IMR-90 (cell line): ENCODE data around the gene NGB. TPM values are rescaled to one million over a fixed set of nuclear protein-coding genes. Genes with fewer than 3 reads are reported as not detected.

Experiments
- ATAC-seq: fragments of 200-7000 bp; cut with Tn5 transposase; 2 replicates; pipeline ENCODE4 v1.9.1; 2020; ENCODE audit warnings: low read depth, mild to moderate bottlenecking, moderate library complexity
- BruUV-seq: library from RNA; stranded (reverse); fragments of 400-500 nt; replicated peaks from 2 replicates; lab custom pipeline; 2021; lab: Mats Ljungman, UMichigan
- CTCF ChIA-PET: fragments of 300-600 bp; formaldehyde crosslinking; extraction: SDS; loops from one replicate; lab custom pipeline; 2021; ENCODE audit warnings: antibody characterized with exemption; lab: Yijun Ruan, JAX
- POLR2A ChIA-PET: fragments of 300-600 bp; sonication (Branson Sonifier 250); formaldehyde crosslinking; loops from one replicate; lab custom pipeline; 2022; ENCODE audit warnings: antibody characterized with exemption; ENCODE audit not compliant: unreplicated experiment; lab: Charles Lee
- DNase-seq: peaks from one replicate; pipeline ENCODE4 v3.0.0; 2013
- H2AFZ ChIP-seq: replicated peaks from 2 replicates; pipeline ENCODE3; 2013; ENCODE audit warnings: low read length, mild to moderate bottlenecking; ENCODE audit not compliant: poor library complexity
- H2AK5ac ChIP-seq: 2 replicates; pipeline ENCODE4 v1.6.1; 2013; ENCODE audit warnings: low read depth, low read length, inconsistent platforms
- H2AK9ac ChIP-seq: replicated peaks from 2 replicates; pipeline ENCODE3; 2013; ENCODE audit warnings: mild to moderate bottlenecking, low read depth, low read length, moderate library complexity; ENCODE audit not compliant: poor library complexity
- H2BK120ac ChIP-seq: 2 replicates; pipeline ENCODE4 v1.6.1; 2013; ENCODE audit warnings: low read depth, low read length, inconsistent platforms
- H2BK15ac ChIP-seq: 3 replicates; pipeline ENCODE4 v1.6.1; 2013; ENCODE audit warnings: low read depth, low read length, inconsistent platforms
- H2BK20ac ChIP-seq: 2 replicates; pipeline ENCODE4 v1.6.1; 2013; ENCODE audit warnings: low read depth, mild to moderate bottlenecking, inconsistent platforms, low read length, moderate library complexity
- H2BK5ac ChIP-seq: 2 replicates; pipeline ENCODE4 v1.6.1; 2013; ENCODE audit warnings: mild to moderate bottlenecking, low read depth, low read length, inconsistent platforms; ENCODE audit not compliant: poor library complexity, severe bottlenecking
- H3K14ac ChIP-seq: replicated peaks from 2 replicates; pipeline ENCODE4 v1.6.1; 2013; ENCODE audit warnings: low read depth, low read length, inconsistent platforms
- H3K18ac ChIP-seq: 2 replicates; pipeline ENCODE4 v1.6.1; 2013; ENCODE audit warnings: low read depth, low read length, control low read depth
- H3K23ac ChIP-seq: 2 replicates; pipeline ENCODE4 v1.6.1; 2013; ENCODE audit warnings: low read depth, low read length, inconsistent platforms
- H3K27ac ChIP-seq: 2 replicates; pipeline ENCODE4 v1.5.1; 2013; ENCODE audit warnings: mild to moderate bottlenecking, control low read depth, low read length; ENCODE audit not compliant: insufficient read depth
- H3K27me3 ChIP-seq: 2 replicates; pipeline ENCODE4 v1.6.1; 2013; ENCODE audit warnings: low read length; ENCODE audit not compliant: control insufficient read depth, insufficient read depth
- H3K36me3 ChIP-seq: 2 replicates; pipeline ENCODE4 v1.6.1; 2013; ENCODE audit warnings: low read length, mixed read lengths; ENCODE audit not compliant: control insufficient read depth, insufficient read depth
- H3K4ac ChIP-seq: 2 replicates; pipeline ENCODE4 v1.6.1; 2013; ENCODE audit warnings: low read depth, low read length, inconsistent platforms
- H3K4me1 ChIP-seq: 2 replicates; pipeline ENCODE4 v1.6.1; 2013; ENCODE audit warnings: low read length, mixed read lengths; ENCODE audit not compliant: control insufficient read depth, insufficient read depth
- H3K4me2 ChIP-seq: 2 replicates; pipeline ENCODE4 v1.6.1; 2013; ENCODE audit warnings: low read depth, mild to moderate bottlenecking, control low read depth, low read length, moderate library complexity
- H3K4me3 ChIP-seq: 2 replicates; pipeline ENCODE4 v1.5.1; 2013; ENCODE audit warnings: low read depth, mild to moderate bottlenecking, control low read depth, low read length, moderate library complexity; ENCODE audit not compliant: insufficient read depth
- H3K56ac ChIP-seq: 2 replicates; pipeline ENCODE4 v1.6.1; 2013; ENCODE audit warnings: low read length, inconsistent platforms; ENCODE audit not compliant: insufficient read depth; ENCODE audit errors: extremely low read depth
- H3K79me1 ChIP-seq, 2 experiments: 2 replicates each; pipeline ENCODE4 v1.6.1; 2013; ENCODE audit warnings: low read length in 2 of 2, inconsistent platforms in 1 of 2, low read depth in 1 of 2
- H3K9ac ChIP-seq: 2 replicates; pipeline ENCODE4 v1.6.1; 2013; ENCODE audit warnings: low read depth, low read length, control low read depth
- H3K9me1 ChIP-seq: 2 replicates; pipeline ENCODE4 v1.6.1; 2013; ENCODE audit warnings: low read length, inconsistent platforms; ENCODE audit not compliant: insufficient read depth
- H3K9me3 ChIP-seq: 2 replicates; pipeline ENCODE4 v1.6.1; 2013; ENCODE audit warnings: low read length; ENCODE audit not compliant: control insufficient read depth, insufficient read depth
- H4K20me1 ChIP-seq: 2 replicates; pipeline ENCODE4 v1.6.1; 2013; ENCODE audit warnings: low read length, inconsistent platforms; ENCODE audit not compliant: insufficient read depth
- H4K5ac ChIP-seq: 2 replicates; pipeline ENCODE4 v1.6.1; 2013; ENCODE audit warnings: mild to moderate bottlenecking, low read depth, low read length, control low read depth
- H4K8ac ChIP-seq, 2 experiments: 2 replicates each; pipeline ENCODE4 v1.6.1; 2013; ENCODE audit warnings: low read depth in 2 of 2, low read length in 2 of 2, control low read depth in 1 of 2, inconsistent platforms in 1 of 2
- H4K91ac ChIP-seq: 2 replicates; pipeline ENCODE4 v1.6.1; 2013; ENCODE audit warnings: low read depth, low read length, inconsistent platforms; ENCODE audit not compliant: insufficient read depth
- BHLHE40 ChIP-seq: fragments of 150-350 bp; IDR thresholded peaks from 2 replicates; pipeline ENCODE4 v1.6.1; 2016; ENCODE audit warnings: mild to moderate bottlenecking, low read depth, low read length
- CEBPB ChIP-seq: IDR thresholded peaks from 2 replicates; pipeline ENCODE4 v1.6.1; 2012; ENCODE audit warnings: low read depth, low read length, improper control_type of control experiment
- CHD1 ChIP-seq: IDR thresholded peaks from 2 replicates; pipeline ENCODE4 v1.6.1; 2012; ENCODE audit warnings: low read depth, low read length, improper control_type of control experiment
- CTCF ChIP-seq: conservative IDR thresholded peaks from 2 replicates; pipeline ENCODE4 v1.5.1; 2012; ENCODE audit warnings: mild to moderate bottlenecking, low read depth, low read length, improper control_type of control experiment
- ELK1 ChIP-seq: fragments of 150-350 bp; IDR thresholded peaks from 2 replicates; pipeline ENCODE4 v1.6.1; 2016; ENCODE audit warnings: low read depth, mild to moderate bottlenecking, low read length, moderate library complexity, borderline replicate concordance
- FOS ChIP-seq: fragments of 150-350 bp; IDR thresholded peaks from 2 replicates; pipeline ENCODE4 v1.6.1; 2016; ENCODE audit warnings: low read depth, low read length
- MAFK ChIP-seq: IDR thresholded peaks from 2 replicates; pipeline ENCODE4 v1.6.1; 2012; ENCODE audit warnings: low read depth, low read length, improper control_type of control experiment
- MAZ ChIP-seq: IDR thresholded peaks from 2 replicates; pipeline ENCODE4 v1.6.1; 2012; ENCODE audit warnings: low read depth, mild to moderate bottlenecking, low read length, improper control_type of control experiment, moderate library complexity, borderline replicate concordance
- MXI1 ChIP-seq: IDR thresholded peaks from 2 replicates; pipeline ENCODE4 v1.6.1; 2012; ENCODE audit warnings: low read depth, mild to moderate bottlenecking, low read length, moderate library complexity, borderline replicate concordance
- NFE2L2 ChIP-seq: fragments of 150-350 bp; IDR thresholded peaks from 2 replicates; pipeline ENCODE4 v1.6.1; 2016; ENCODE audit warnings: low read depth, mild to moderate bottlenecking, low read length
- POLR2A ChIP-seq: IDR thresholded peaks from 2 replicates; pipeline ENCODE4 v1.6.1; 2012; ENCODE audit warnings: mild to moderate bottlenecking, low read depth, low read length
- RAD21 ChIP-seq: IDR thresholded peaks from 2 replicates; pipeline ENCODE4 v1.6.1; 2012; ENCODE audit warnings: low read length, improper control_type of control experiment
- RCOR1 ChIP-seq: IDR thresholded peaks from 2 replicates; pipeline ENCODE4 v1.6.1; 2012; ENCODE audit warnings: mild to moderate bottlenecking, low read length, improper control_type of control experiment; ENCODE audit not compliant: insufficient replicate concordance
- RFX5 ChIP-seq: IDR thresholded peaks from 2 replicates; pipeline ENCODE4 v1.8.0; 2012; ENCODE audit warnings: low read depth, mild to moderate bottlenecking, low read length, moderate library complexity
- SMC3 ChIP-seq: fragments of 150-350 bp; IDR thresholded peaks from 2 replicates; pipeline ENCODE4 v1.6.1; 2016; ENCODE audit warnings: low read depth, mild to moderate bottlenecking, antibody characterized with exemption, low read length, moderate library complexity
- USF2 ChIP-seq: fragments of 150-350 bp; IDR thresholded peaks from 2 replicates; pipeline ENCODE4 v1.6.1; 2017; ENCODE audit warnings: mild to moderate bottlenecking, antibody characterized with exemption, low read length, low read depth
- WGBS, 2 experiments: methylation state at CpG; one replicate each; pipeline versions ENCODE4 v1.1.5 to v1.1.7; 2013; ENCODE audit warnings: missing lambda C conversion rate in 2 of 2; ENCODE audit not compliant: insufficient read length in 1 of 2; ENCODE audit errors: extremely low coverage in 2 of 2; 5-methylcytosine and 5-hydroxymethylcytosine counted together
- dilution Hi-C: fragments of 300-500 bp; cut with HindIII; formaldehyde crosslinking; loops from one replicate; pipeline ENCODE4 v1.14.3; 2018; ENCODE audit warnings: low sequenced_read_pairs; ENCODE audit not compliant: unreplicated experiment
- in situ Hi-C: fragments of 300-500 bp; cut with MboI; formaldehyde crosslinking; loops from 3 replicates; pipeline ENCODE4 v1.14.3; 2019; ENCODE audit warnings: low sequenced_read_pairs, inconsistent platforms, mixed read lengths
- intact Hi-C: fragments of 100-400 bp; cut with micrococcal nuclease; formaldehyde crosslinking; loops from 2 replicates; pipeline ENCODE4 v1.10.0; 2022
- polyA plus RNA-seq, 3 experiments: library from polyadenylated mRNA; depleted of rRNA; stranded (reverse); fragments of >200 nt; gene quantifications; 2 replicates each; pipeline ENCODE4 v1.2.3, GENCODE V29; 2012; ENCODE audit warnings: low replicate concordance in 1 of 3
- total RNA-seq: library from RNA; depleted of rRNA; stranded (reverse); fragments of >200 nt; gene quantifications from 2 replicates; pipeline ENCODE4 v1.2.3, GENCODE V29; 2012

The NGB gene
- total and polyA plus RNA-seq, 2 of the 4 experiments (the other 2 are of a cell fraction) = not detected

GRCh38 chr14:77275041-77275580 lies 4.1 kb upstream of the NGB start:
- no peak for ATAC-seq
- WGBS, 2 experiments = 100% methylated on average over 1 of the region's 5 CpGs; no CpG with 5 or more reads in 1 of the 2 experiments
- H3K27ac ChIP-seq = no peak overlapping the region
- H4K5ac ChIP-seq = no peak overlapping the region
- no peak overlapping the region for H2AFZ ChIP-seq
- TF ChIP-seq NFE2L2 (no peak), BHLHE40 (no peak), CHD1 (no peak), CTCF (no peak), MAZ (no peak), RCOR1 (no peak), MXI1 (no peak), CEBPB (no peak), MAFK (no peak), USF2 (no peak), RAD21 (no peak), SMC3 (no peak), ELK1 (no peak), RFX5 (no peak), POLR2A (no peak), FOS (no peak)
- H4K20me1 ChIP-seq = no peaks in the 10 kb centered on the region
- H2BK120ac ChIP-seq = no peak overlapping the region
- no peak overlapping the region for H2BK15ac ChIP-seq
- H3K9ac ChIP-seq = no peak overlapping the region
- no peak overlapping the region for H3K23ac ChIP-seq
- no peaks in the 10 kb centered on the region for H3K9me1 ChIP-seq
- H2BK20ac ChIP-seq = no peak overlapping the region
- H3K36me3 ChIP-seq = peaks cover 10% of the 10 kb centered on the region; the same call in 1 of the 2 replicates
- H3K9me3 ChIP-seq = no peaks in the 10 kb centered on the region
- peaks cover 17% of the 10 kb centered on the region for H3K27me3 ChIP-seq
- H3K56ac ChIP-seq = no peak overlapping the region
- no peak for DNase-seq
- in situ Hi-C loops (no loop called here), intact Hi-C loops (no loop called here), dilution Hi-C loops (no loop called here)
- no TSS peak for BruUV-seq
- ChIA-PET POLR2A (no interaction called here), CTCF (no interaction called here)
- no peak overlapping the region for H3K14ac ChIP-seq
- no peak overlapping the region for H2AK5ac ChIP-seq
- H4K91ac ChIP-seq = no peak overlapping the region
- H3K4me2 ChIP-seq = no peak overlapping the region
- H3K4me1 ChIP-seq = no peaks in the 10 kb centered on the region
- no peak overlapping the region for H3K4me3 ChIP-seq
- no peak overlapping the region for H3K4ac ChIP-seq
- H2BK5ac ChIP-seq = no peak overlapping the region
- no peak overlapping the region for H3K18ac ChIP-seq
- no peak overlapping the region for H4K8ac ChIP-seq
- no peak overlapping the region for H2AK9ac ChIP-seq
- no peaks in the 10 kb centered on the region for H3K79me1 ChIP-seq
